GM12872 (cell line): ENCODE results near the gene TNKS2.

Source experiments
- TF ChIP-seq, protein P1 (sequence below): IDR thresholded peaks from 3 replicates; pipeline ENCODE4 v1.5.1; 2011; ENCODE audit warnings: low read depth, mild to moderate bottlenecking, low read length, moderate library complexity; ENCODE audit not compliant: insufficient read depth

Gene TNKS2

DNA sequence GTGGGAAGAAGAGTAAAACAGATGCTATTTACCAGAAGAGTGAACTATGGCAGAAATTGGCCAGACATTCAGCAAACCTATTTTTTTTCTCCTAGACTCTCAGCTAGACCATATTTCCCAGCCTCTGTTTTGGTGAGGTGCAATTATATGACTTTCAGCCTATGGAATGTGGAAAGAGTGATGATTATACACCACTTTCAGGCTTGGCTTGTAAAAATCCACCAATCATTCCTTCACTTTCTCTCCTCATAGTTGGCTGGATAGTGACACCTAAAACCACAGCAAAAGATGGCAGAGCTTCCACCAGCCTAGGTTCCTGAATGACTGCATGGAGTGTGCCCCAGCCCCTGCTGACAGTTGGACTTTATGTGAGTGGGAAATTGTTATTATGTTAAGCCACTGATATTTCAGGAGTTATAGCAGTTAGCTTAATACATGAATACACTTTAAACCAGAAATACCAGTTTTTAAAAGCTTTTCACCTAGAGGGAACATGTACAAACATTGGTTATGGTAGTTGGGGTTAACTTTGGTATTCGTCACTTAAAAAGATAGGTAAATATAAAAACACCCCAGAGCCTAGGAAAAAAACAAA, 19.1 kb upstream of the TNKS2 start:
- TF ChIP-seq, protein P1, sequence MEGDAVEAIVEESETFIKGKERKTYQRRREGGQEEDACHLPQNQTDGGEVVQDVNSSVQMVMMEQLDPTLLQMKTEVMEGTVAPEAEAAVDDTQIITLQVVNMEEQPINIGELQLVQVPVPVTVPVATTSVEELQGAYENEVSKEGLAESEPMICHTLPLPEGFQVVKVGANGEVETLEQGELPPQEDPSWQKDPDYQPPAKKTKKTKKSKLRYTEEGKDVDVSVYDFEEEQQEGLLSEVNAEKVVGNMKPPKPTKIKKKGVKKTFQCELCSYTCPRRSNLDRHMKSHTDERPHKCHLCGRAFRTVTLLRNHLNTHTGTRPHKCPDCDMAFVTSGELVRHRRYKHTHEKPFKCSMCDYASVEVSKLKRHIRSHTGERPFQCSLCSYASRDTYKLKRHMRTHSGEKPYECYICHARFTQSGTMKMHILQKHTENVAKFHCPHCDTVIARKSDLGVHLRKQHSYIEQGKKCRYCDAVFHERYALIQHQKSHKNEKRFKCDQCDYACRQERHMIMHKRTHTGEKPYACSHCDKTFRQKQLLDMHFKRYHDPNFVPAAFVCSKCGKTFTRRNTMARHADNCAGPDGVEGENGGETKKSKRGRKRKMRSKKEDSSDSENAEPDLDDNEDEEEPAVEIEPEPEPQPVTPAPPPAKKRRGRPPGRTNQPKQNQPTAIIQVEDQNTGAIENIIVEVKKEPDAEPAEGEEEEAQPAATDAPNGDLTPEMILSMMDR, result no peak

DNA sequence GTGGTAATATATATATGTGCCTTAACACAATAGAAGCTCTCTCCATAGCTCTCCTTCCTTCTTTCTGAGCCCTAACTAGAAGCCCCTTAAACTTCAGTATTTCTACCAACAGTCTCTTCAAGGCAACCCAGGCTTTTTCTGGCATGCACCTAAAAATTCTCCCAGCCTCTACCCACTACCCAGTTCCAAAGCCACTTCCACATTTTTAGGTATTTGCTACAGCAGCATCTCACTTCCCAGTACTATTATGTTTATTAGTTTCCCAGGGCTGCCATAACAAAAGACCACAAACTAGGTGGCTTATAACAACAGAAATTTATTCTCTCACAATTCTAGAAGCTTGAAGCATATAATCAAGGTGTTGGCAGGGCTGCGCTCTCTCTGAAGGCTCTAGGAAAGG, 15.7 kb upstream of the TNKS2 start:
- TF ChIP-seq, protein P1, result no peak

DNA sequence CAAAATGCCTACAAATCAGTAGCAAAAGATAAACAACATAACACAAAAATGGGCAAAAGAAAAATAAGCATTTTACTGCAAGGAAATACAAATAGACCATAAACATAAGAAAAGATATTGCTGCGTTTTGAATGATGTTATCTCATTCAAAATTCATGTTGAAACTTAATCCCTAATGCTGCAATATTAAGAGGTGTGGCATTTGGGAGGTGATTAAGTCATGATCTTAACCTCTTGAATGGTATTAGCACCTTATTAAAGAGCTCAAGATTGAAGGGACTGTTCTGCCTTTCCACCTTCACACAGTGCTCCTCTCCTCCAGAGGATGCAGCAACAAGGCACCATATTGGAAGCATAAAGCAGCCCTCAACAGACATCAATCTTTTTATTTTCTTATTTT, 12.4 kb upstream of the TNKS2 start:
- TF ChIP-seq, protein P1, result no peak

GRCh38 chr10:91787258-91787657, 11.0 kb upstream of the TNKS2 start:
- TF ChIP-seq, protein P1, result no peak

- TF ChIP-seq, protein P1, result no peak
Measured at GRCh38 chr10:91787810-91788209, 10.4 kb upstream of the TNKS2 start.

DNA sequence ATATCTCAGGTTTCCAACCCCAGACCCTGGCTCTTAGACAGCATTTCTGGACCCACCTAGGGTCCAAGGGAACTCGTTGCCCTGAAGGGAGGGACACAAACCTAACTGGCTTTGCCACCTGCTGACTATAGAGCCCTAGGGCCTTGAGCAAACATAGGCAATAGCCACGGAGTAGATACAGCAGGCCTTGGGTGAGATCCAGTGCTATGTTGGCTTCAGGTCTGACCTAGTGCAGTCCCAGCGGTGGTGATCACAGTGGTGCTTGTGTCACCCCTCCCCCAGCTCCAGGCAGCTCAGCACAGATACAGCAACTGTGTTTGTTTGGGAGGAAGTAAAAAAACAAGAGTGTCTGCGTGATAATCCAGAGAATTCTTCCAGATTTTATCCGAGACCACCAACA, 9.7 kb upstream of the TNKS2 start:
- TF ChIP-seq, protein P1, result no peak

DNA sequence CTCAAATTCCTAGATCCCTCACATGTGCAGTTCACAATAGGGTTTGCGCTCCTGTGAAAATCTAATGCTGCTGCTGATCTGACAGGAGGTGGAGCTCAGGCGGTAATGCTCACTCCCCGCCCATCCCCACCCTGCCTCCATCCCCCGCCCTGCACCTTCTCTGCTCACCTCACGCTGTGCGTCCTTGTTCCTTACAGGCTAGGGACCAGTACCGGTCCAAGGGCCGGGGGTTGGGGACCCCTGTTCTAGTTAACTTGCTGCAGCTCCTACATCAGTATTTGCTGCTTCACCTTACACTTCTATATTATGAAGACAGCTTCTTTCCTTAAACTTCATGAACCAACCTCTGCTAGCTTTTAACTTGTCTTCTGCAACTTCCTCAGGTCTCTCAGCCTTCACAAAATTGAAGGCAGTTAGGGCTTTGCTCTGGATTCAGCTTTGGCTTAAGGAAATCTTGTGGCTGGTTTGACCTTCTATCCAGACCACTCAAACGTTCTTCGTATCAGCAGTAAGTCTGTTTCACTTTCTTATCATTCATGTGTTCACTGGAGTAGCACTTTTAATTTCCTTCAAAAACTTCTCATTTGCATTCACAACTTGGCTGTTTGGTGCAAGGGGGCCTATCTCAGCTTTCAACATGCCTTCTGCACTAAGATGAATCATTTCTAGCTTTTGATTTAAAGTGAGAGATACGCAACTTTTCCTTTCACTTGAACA, 1.7 kb upstream of the TNKS2 start:
- TF ChIP-seq, protein P1, result no peak
